GM12878 (cell line): ENCODE data around the gene CNTN4. TPM values are rescaled to one million over a fixed set of nuclear protein-coding genes. Genes with fewer than 3 reads are reported as not detected.

Experiments used
- ATAC-seq: fragments of 200-7000 bp; cut with Tn5 transposase; 3 replicates; pipeline ENCODE4 v1.9.1; 2020; ENCODE audit warnings: mild to moderate bottlenecking, moderate library complexity
- BruUV-seq: library from RNA; stranded (reverse); fragments of 400-500 nt; replicated peaks from 2 replicates; lab custom pipeline; 2021; lab: Mats Ljungman, UMichigan
- CTCF ChIA-PET: fragments of 300-600 bp; sonication (Branson Sonifier 250); formaldehyde crosslinking; extraction: SDS; loops from one replicate; lab custom pipeline; 2021; ENCODE audit warnings: inconsistent platforms; lab: Yijun Ruan, JAX
- POLR2A ChIA-PET: fragments of 350-600 bp; formaldehyde crosslinking; extraction: SDS; loops from one replicate; lab custom pipeline; 2021; ENCODE audit warnings: inconsistent platforms; lab: Charles Lee
- RAD21 ChIA-PET: fragments of 300-600 bp; sonication (Branson Sonifier 250); formaldehyde crosslinking; loops from one replicate; lab custom pipeline; 2023; ENCODE audit warnings: antibody characterized with exemption; ENCODE audit not compliant: unreplicated experiment; lab: Charles Lee
- SMC1A ChIA-PET: fragments of 300-600 bp; sonication (Branson Sonifier 250); formaldehyde crosslinking; loops from one replicate; lab custom pipeline; 2023; ENCODE audit not compliant: unreplicated experiment, uncharacterized antibody; lab: Charles Lee
- DNase-seq: peaks from one replicate; pipeline ENCODE4 v3.0.0-alpha.2; 2011; ENCODE audit warnings: low read depth, low spot score
- FAIRE-seq: peaks from 3 replicates; lab custom pipeline; 2011; peaks lifted over from hg19 to GRCh38; lab: Jason Lieb, UNC
- H2AFZ ChIP-seq: 2 replicates; pipeline ENCODE4 v1.6.0; 2011; ENCODE audit warnings: low read depth, low read length, control low read depth; ENCODE audit not compliant: control insufficient read depth
- H3K27ac ChIP-seq: 2 replicates; pipeline ENCODE4 v1.5.1; 2011; ENCODE audit warnings: control low read depth; ENCODE audit not compliant: control insufficient read depth, insufficient read depth
- H3K27me3 ChIP-seq, 2 experiments: replicated peaks in 1 of 2; 2 replicates each; pipeline versions ENCODE4 v1.6.0 to v1.6.1; 2011; ENCODE audit warnings: low read length in 1 of 2; ENCODE audit not compliant: control insufficient read depth in 2 of 2, insufficient read depth in 2 of 2
- H3K36me3 ChIP-seq, 2 experiments: 2 replicates each; pipeline ENCODE4 v1.5.1; 2011; ENCODE audit warnings: low read length in 1 of 2; ENCODE audit not compliant: control insufficient read depth in 2 of 2, insufficient read depth in 2 of 2
- H3K4me1 ChIP-seq: 2 replicates; pipeline ENCODE4 v1.6.1; 2011; ENCODE audit warnings: mild to moderate bottlenecking, low read length, moderate library complexity, mixed read lengths; ENCODE audit not compliant: control insufficient read depth, insufficient read depth
- H3K4me2 ChIP-seq: 2 replicates; pipeline ENCODE4 v1.6.0; 2011; ENCODE audit warnings: control low read depth; ENCODE audit not compliant: control insufficient read depth, insufficient read depth
- H3K4me3 ChIP-seq: fragments of 200-600 bp; sonication (generic); 2 replicates; pipeline ENCODE4 v1.5.1; 2016
- H3K79me2 ChIP-seq: 2 replicates; pipeline ENCODE4 v1.6.0; 2011; ENCODE audit warnings: low read length; ENCODE audit not compliant: control insufficient read depth, insufficient read depth
- H3K9ac ChIP-seq: 2 replicates; pipeline ENCODE4 v1.8.0; 2011; ENCODE audit warnings: low read length, control low read depth, mixed read lengths; ENCODE audit not compliant: control insufficient read depth, insufficient read depth
- H3K9me3 ChIP-seq: replicated peaks from 3 replicates; pipeline ENCODE4 v1.5.1; 2011; ENCODE audit warnings: mild to moderate bottlenecking, low read length; ENCODE audit not compliant: control insufficient read depth, insufficient read depth
- H4K20me1 ChIP-seq: 2 replicates; pipeline ENCODE4 v1.6.0; 2011; ENCODE audit not compliant: control insufficient read depth, insufficient read depth
- ATF7 ChIP-seq: fragments of 450-650 bp; IDR thresholded peaks from 2 replicates; pipeline ENCODE4 v1.6.1; 2016; ENCODE audit warnings: low read depth, mild to moderate bottlenecking
- BHLHE40 ChIP-seq, 2 experiments: fragments of 450-650 bp in 1 of 2; IDR thresholded peaks; 2 replicates each; pipeline ENCODE4 v1.6.1; 2011 to 2017; ENCODE audit warnings: low read depth in 2 of 2, borderline replicate concordance in 1 of 2, improper control_type of control experiment in 1 of 2, low read length in 1 of 2, mild to moderate bottlenecking in 1 of 2
- BMI1 ChIP-seq: fragments of 450-650 bp; IDR thresholded peaks from 2 replicates; pipeline ENCODE4 v1.6.1; 2016; ENCODE audit warnings: mild to moderate bottlenecking, moderate library complexity, borderline replicate concordance
- EED ChIP-seq: sonication (generic); IDR thresholded peaks from 2 replicates; pipeline ENCODE4 v1.6.1; 2016; ENCODE audit warnings: antibody characterized with exemption, low read depth
- MEF2A ChIP-seq: IDR thresholded peaks from 2 replicates; pipeline ENCODE4 v1.6.1; 2011; ENCODE audit warnings: low read depth, mild to moderate bottlenecking, low read length, moderate library complexity; ENCODE audit not compliant: insufficient read depth
- NBN ChIP-seq: fragments of 450-650 bp; IDR thresholded peaks from 2 replicates; pipeline ENCODE4 v1.6.1; 2016
- SREBF1 ChIP-seq: IDR thresholded peaks from 2 replicates; pipeline ENCODE4 v1.6.1; 2012; ENCODE audit warnings: mild to moderate bottlenecking, low read length
- ZBTB4 ChIP-seq: fragments of 450-650 bp; formaldehyde crosslinking; IDR thresholded peaks from 2 replicates; pipeline ENCODE4 v1.4.0; 2022; ENCODE audit warnings: mild to moderate bottlenecking, moderate library complexity
- WGBS: methylation state at CpG from one replicate; pipeline ENCODE4 v1.1.6; 2016; ENCODE audit warnings: low lambda C conversion rate; ENCODE audit not compliant: insufficient replicate concordance, insufficient coverage; ENCODE audit errors: missing lambda C conversion rate; 5-methylcytosine and 5-hydroxymethylcytosine counted together
- in situ Hi-C: fragments of 300-500 bp; cut with MboI; formaldehyde crosslinking; loops from 9 replicates; pipeline ENCODE4 v1.14.3; 2018; ENCODE audit warnings: mixed read lengths
- intact Hi-C: fragments of 100-400 bp; cut with micrococcal nuclease; formaldehyde crosslinking; loops from one replicate; pipeline ENCODE4 v1.14.2; 2022; ENCODE audit not compliant: unreplicated experiment
- polyA plus RNA-seq, 11 experiments: library from polyadenylated mRNA; depleted of rRNA in 4 of 11; unstranded in 6 of 11; stranded (reverse) in 5 of 11; fragments of >200 nt; fragmentation: Nextera tagmentation in 4 of 11; fragmentation: Illumina TruSeq in 1 of 11; extraction: Ambion mirVana in 4 of 11; extraction: Trizol in 1 of 11; gene quantifications; 1 replicate in 1 of 11; 2 replicates in 10 of 11; pipeline versions ENCODE4 v1.2.1 to v1.2.3, GENCODE V29; 2011 to 2016; ENCODE audit warnings: inconsistent platforms in 2 of 11, missing spikeins in 2 of 11, low read depth in 1 of 11
- total RNA-seq, 4 experiments: library from RNA; depleted of rRNA in 3 of 4; stranded (reverse); fragments of >200 nt in 3 of 4; fragmentation: Illumina TruSeq in 1 of 4; extraction: Trizol in 1 of 4; gene quantifications; 2 replicates each; pipeline versions ENCODE4 v1.2.1 to v1.2.3, GENCODE V29; 2013 to 2021
- TF ChIP-seq, protein P1 (sequence below): fragments of 450-650 bp; IDR thresholded peaks from 2 replicates; pipeline ENCODE4 v1.6.1; 2017; ENCODE audit warnings: low read depth, mild to moderate bottlenecking, moderate library complexity

The CNTN4 gene
- total and polyA plus RNA-seq, 10 of the 15 experiments (the other 5 are each of a cell fraction or from before 2014, with no cell fraction given): 0.05 to 0.43 (median 0.15) TPM; not detected in 1

DNA sequence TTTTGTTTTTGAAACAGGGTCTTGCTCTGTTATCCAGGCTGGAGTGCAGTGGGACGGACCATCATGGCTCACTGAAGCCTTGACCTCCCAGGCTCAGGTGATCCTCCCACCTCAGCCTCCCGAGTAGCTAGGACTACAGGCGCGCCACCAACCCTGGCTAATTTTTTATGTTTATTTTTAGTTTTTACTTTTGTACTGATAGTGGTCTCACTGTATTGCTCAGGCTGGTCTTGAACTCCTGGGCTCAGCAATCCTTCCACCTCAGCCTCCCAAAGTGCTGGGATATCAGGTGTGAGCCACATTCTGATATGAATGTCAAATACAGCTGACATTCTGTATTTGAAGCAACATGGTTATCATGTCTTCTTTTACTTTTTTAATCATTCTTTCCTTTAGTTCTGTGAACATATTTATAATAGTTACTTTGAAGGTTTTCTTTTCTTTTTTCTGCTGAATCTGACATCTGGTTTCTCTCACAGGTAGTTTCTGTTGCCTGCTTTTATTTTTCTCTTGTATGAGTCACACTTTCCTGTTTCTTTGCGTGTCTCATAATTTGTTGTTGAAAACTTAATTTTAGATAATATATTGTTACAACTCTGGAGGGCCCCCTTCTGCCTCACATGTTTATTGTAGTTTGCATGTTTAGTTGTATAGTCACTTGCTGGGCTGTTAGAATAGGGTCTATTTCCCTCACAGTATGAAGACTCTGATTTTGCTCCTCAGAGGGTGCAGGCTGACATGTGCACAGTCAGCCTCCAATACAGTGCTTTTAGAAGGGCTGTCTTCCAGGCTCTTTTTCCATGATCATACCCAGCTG, 8.4 kb upstream of the CNTN4 start:
- no peak overlapping the region for H3K9ac ChIP-seq
- DNase-seq (no peak), FAIRE-seq (no peak), ATAC-seq (no peak)
- no peak overlapping the region for H2AFZ ChIP-seq
- in situ Hi-C loops (no loop called here), intact Hi-C loops (no loop called here)
- H3K27ac ChIP-seq: no peak overlapping the region
- CTCF ChIA-PET: no interaction called here
- RAD21 ChIA-PET: no interaction called here
- WGBS: 57% methylated on average over 5 of the region's 5 CpGs
- no TSS peak for BruUV-seq
- H3K36me3 ChIP-seq: no peaks in the 10 kb centered on the region
- POLR2A ChIA-PET: no interaction called here
- H4K20me1 ChIP-seq: no peaks in the 10 kb centered on the region
- SMC1A ChIA-PET: interaction anchor here (0.7 kb wide), 1 partner anchor 19 kb away, joined by 3 read pairs; no protein-coding TSS in a partner anchor
- no peak overlapping the region for H3K4me2 ChIP-seq
- H3K4me1 ChIP-seq: no peaks in the 10 kb centered on the region
- no peak overlapping the region for H3K4me3 ChIP-seq
- no peaks in the 10 kb centered on the region for H3K27me3 ChIP-seq
- H3K9me3 ChIP-seq: no peaks in the 10 kb centered on the region
- H3K79me2 ChIP-seq: no peaks in the 10 kb centered on the region
- TF ChIP-seq NBN (no peak), ATF7 (no peak), EED (no peak), BHLHE40 (IDR thresholded peaks at IDR 0.05; ENCODE audit: borderline replicate concordance in 1 of 2, low read depth in 2 of 2, low read length in 1 of 2) (no peak), BMI1 (no peak), ZBTB4 (CRISPR knock-in tag) (no peak), SREBF1 (no peak), MEF2A (no peak)
- TF ChIP-seq, protein P1, sequence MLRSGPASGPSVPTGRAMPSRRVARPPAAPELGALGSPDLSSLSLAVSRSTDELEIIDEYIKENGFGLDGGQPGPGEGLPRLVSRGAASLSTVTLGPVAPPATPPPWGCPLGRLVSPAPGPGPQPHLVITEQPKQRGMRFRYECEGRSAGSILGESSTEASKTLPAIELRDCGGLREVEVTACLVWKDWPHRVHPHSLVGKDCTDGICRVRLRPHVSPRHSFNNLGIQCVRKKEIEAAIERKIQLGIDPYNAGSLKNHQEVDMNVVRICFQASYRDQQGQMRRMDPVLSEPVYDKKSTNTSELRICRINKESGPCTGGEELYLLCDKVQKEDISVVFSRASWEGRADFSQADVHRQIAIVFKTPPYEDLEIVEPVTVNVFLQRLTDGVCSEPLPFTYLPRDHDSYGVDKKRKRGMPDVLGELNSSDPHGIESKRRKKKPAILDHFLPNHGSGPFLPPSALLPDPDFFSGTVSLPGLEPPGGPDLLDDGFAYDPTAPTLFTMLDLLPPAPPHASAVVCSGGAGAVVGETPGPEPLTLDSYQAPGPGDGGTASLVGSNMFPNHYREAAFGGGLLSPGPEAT: no peak
